GM18526 (cell line): ENCODE data around the gene APOLD1.

Experiments
- POLR2A ChIP-seq: IDR thresholded peaks from 3 replicates; pipeline ENCODE4 v1.6.1; 2011; ENCODE audit not compliant: insufficient read length; ENCODE audit errors: extremely low read depth

APOLD1 gene

GRCh38 chr12:12818701-12819100, 33.2 kb downstream of the APOLD1 start:
- TF ChIP-seq POLR2A = no peak

- no peak for TF ChIP-seq POLR2A
These were observed 33.8 kb downstream of the APOLD1 start for GRCh38 chr12:12819221-12819620.

- TF ChIP-seq POLR2A = no peak
These were observed 34.4 kb downstream of the APOLD1 start for GRCh38 chr12:12819752-12820311.

GRCh38 chr12:12821975-12822374, 36.5 kb downstream of the APOLD1 start:
- TF ChIP-seq POLR2A = no peak

- no peak for TF ChIP-seq POLR2A
These were observed 37.4 kb downstream of the APOLD1 start for GRCh38 chr12:12822886-12823285.

GRCh38 chr12:12823300-12823699, 37.8 kb downstream of the APOLD1 start:
- TF ChIP-seq POLR2A = no peak

- TF ChIP-seq POLR2A = no peak
These were observed 38.4 kb downstream of the APOLD1 start for GRCh38 chr12:12823811-12824210.

GRCh38 chr12:12835378-12836146, 50.1 kb downstream of the APOLD1 start:
- no peak for TF ChIP-seq POLR2A

- TF ChIP-seq POLR2A = no peak
These were observed 51.1 kb downstream of the APOLD1 start for GRCh38 chr12:12836571-12836970.

- no peak for TF ChIP-seq POLR2A
These were observed 51.8 kb downstream of the APOLD1 start for GRCh38 chr12:12837025-12837812.

- no peak for TF ChIP-seq POLR2A
These were observed 52.3 kb downstream of the APOLD1 start for GRCh38 chr12:12837813-12838153.

- TF ChIP-seq POLR2A = no peak
These were observed 53.5 kb downstream of the APOLD1 start for GRCh38 chr12:12839003-12839395.

GRCh38 chr12:12839873-12840579, 54.6 kb downstream of the APOLD1 start:
- TF ChIP-seq POLR2A = no peak

GRCh38 chr12:12840580-12840899, 55.1 kb downstream of the APOLD1 start:
- no peak for TF ChIP-seq POLR2A
